Fibroblast of mammary gland (primary cell): ENCODE results near the gene MED13L.

Experiments used
- DNase-seq: peaks from one replicate; pipeline ENCODE4 v3.0.0-alpha.2; 2010; ENCODE audit warnings: low read depth
- H3K4me3 ChIP-seq: 2 replicates; pipeline ENCODE4 v1.5.1; 2011; ENCODE audit warnings: low read depth, mild to moderate bottlenecking, low read length, moderate library complexity; ENCODE audit not compliant: control insufficient read depth
- TF ChIP-seq, protein P1 (sequence below): conservative IDR thresholded peaks from 2 replicates; pipeline ENCODE4 v1.5.1; 2011; ENCODE audit warnings: low read depth, low read length, inconsistent platforms; ENCODE audit not compliant: control insufficient read depth, insufficient read depth

Gene MED13L

DNA sequence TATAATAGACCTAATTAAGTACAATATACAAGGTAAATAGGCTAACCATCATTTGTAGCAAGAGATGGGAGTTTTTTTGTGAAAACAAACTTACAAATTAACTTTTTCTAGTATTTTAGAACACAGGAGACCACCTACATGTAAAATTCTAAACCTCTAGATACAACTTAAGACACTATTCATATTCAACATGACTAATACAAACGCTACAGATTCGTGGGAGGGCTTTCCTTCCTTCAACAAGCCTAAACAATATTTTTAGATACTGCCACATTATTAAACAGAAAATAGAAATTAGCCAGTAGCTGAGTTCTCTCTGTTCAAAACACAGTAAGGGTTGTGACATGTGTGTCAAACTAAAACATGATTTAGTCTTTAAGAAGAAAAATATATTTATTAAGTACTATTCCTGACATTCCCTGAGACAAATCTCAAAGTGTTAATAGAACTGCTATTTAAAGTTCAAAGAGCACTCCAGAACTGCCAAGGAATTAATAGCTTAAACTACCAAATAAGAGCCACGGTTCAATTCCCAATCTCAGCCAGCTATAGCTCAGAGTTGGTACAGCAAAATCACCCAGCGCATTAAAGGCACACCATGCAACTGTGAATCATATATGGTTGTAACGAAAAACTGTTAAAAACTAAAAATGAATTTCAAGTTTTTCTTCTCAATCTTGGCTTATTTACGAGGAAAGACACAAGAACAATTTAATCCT is 10.7 kb downstream of the MED13L start:
- no peak overlapping the region for H3K4me3 ChIP-seq
- TF ChIP-seq, protein P1, sequence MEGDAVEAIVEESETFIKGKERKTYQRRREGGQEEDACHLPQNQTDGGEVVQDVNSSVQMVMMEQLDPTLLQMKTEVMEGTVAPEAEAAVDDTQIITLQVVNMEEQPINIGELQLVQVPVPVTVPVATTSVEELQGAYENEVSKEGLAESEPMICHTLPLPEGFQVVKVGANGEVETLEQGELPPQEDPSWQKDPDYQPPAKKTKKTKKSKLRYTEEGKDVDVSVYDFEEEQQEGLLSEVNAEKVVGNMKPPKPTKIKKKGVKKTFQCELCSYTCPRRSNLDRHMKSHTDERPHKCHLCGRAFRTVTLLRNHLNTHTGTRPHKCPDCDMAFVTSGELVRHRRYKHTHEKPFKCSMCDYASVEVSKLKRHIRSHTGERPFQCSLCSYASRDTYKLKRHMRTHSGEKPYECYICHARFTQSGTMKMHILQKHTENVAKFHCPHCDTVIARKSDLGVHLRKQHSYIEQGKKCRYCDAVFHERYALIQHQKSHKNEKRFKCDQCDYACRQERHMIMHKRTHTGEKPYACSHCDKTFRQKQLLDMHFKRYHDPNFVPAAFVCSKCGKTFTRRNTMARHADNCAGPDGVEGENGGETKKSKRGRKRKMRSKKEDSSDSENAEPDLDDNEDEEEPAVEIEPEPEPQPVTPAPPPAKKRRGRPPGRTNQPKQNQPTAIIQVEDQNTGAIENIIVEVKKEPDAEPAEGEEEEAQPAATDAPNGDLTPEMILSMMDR: no peak
- peak; percentile 49 for DNase-seq

DNA sequence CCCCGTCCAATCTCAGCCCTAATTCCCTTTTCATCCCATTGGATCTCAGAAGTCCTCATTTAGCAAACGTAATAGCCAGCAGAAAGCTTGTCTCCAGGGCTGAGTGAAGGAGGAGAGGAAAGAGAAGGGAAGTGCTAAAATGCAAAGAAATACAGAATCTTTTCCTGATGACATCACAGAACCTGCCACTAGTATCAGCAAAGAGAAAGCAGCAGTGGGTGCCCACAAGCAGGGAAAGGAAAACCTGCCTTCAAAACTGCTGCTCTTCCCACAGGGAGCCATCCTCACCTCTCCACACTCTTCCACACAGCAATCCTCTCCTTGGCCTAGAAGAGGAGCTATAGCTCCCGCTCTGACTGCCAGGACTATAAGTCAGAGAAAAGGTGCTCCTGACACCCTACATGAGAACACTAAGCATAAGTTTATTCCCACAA is 11.3 kb downstream of the MED13L start:
- no peak for DNase-seq
- TF ChIP-seq, protein P1: peak; percentile 11
- no peak overlapping the region for H3K4me3 ChIP-seq

DNA sequence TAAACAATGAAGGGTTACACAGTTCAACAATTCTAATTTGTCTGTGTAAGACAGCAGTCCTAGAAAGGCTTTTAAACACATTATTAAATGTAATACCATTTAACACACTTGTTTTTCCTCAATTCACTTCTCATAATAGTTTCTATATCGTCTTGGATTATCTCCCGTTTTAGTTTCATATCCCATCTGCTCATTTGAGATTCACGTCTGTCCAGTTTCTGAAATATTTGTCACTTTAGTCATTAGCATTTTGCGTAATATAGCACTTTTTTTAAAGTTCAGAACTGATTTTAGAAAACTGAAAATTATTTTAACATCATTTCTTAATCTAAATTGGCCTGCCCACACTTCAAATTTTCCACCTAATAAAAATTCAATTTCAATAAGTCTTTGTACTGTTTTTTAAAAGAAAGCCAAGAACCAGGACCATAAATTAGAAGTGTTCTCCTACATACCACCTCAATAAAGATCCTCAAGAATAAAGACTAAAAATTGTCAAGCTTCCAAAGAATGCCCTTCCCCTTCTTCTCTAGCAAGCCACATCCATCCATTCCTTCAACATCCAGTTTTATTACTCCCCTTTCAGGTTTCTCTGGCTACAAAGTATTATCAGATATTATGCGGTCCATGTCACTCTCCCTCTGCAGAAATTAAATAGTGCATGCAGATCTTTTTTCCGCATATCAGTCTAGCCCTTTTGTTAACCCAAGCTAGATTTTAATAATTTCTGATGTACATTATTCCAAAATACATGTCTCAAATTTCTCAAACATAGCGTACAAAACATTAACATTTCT is 11.9 kb downstream of the MED13L start:
- no peak overlapping the region for H3K4me3 ChIP-seq
- peak; percentile 44 for DNase-seq
- TF ChIP-seq, protein P1: no peak

DNA sequence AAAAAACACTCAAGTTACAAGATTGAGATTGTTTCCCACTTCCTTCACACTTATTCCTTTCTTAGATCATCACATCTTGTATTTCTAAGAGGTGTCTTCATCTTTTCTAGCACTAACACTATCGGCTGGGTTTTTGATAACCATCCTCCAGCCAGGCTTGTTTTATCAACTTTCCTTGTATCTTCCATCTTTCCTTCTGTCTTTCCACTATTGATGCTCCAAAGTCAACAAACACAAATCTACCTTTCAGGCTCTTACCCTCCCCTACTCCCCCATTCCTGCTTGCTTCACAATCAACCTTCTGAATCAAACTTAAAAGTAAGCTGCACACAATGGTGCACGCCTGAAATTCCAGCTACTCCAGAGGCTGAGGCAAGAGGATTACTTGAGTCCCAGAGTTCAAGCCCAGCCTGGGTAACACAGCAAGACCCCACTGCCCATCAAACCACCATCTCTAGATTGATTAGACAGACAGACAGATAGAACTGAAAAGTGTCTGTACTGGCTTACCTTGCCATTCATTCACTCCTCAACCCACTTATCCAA is 12.9 kb downstream of the MED13L start:
- no peak for DNase-seq
- TF ChIP-seq, protein P1: no peak
- H3K4me3 ChIP-seq: no peak overlapping the region

DNA sequence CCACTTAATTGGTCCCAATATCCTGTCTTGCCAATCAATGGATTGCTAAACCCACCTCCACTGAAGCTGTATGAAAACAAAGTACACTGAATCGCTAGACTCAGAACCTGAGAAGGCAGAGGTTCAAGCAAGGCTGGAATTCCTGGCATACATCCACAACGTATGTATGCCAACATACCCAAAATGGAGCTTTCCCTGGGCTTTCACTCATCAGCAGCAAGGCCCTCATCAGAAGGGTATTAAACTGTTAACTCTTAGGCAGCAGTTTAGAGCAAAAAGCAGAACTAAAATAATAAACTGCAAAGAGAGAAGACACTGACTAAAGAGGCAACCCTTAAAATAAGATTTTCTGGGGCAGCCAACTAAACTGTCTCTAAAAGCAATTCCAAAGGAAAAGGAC is 13.6 kb downstream of the MED13L start:
- DNase-seq: no peak
- TF ChIP-seq, protein P1: no peak
- no peak overlapping the region for H3K4me3 ChIP-seq

DNA sequence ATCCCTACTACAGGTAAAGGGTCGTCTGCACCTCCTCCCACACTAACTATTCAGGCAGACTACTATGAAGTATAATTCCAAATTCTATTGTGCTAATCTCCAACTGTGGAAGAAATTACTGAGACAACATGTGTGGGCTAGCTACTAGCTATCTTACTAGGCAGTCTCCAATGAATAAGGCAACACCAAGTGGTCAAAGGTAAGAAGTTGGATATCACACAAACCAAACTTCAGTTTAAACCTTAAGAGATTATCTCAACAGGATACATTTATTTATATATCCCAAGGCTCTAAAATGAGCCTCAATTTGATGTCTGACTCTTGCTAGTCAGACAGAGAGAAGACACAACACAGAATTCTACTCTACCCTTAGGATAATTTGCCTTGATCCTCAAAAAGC is 14.1 kb downstream of the MED13L start:
- DNase-seq: no peak
- TF ChIP-seq, protein P1: no peak
- H3K4me3 ChIP-seq: no peak overlapping the region
